Left ventricle myocardium inferior (tissue), 1 donor: ENCODE results near the gene FA2H. TPM values are rescaled to one million over a fixed set of nuclear protein-coding genes. Genes with fewer than 3 reads are reported as not detected.

Experiments
- DNase-seq: peaks from one replicate; pipeline ENCODE4 v3.0.0-alpha.2; 2020
- H3K27ac ChIP-seq: fragments of 200-600 bp; replicated peaks from 2 replicates; pipeline ENCODE4 v1.8.0; 2021
- H3K27me3 ChIP-seq: fragments of 200-600 bp; 2 replicates; pipeline ENCODE4 v1.8.0; 2021; ENCODE audit warnings: low read depth
- H3K36me3 ChIP-seq: fragments of 200-600 bp; 2 replicates; pipeline ENCODE4 v1.8.0; 2021
- H3K4me1 ChIP-seq: fragments of 200-600 bp; 2 replicates; pipeline ENCODE4 v1.8.0; 2021
- H3K4me3 ChIP-seq: fragments of 200-600 bp; 2 replicates; pipeline ENCODE4 v1.8.0; 2021; ENCODE audit warnings: mild to moderate bottlenecking, moderate library complexity
- H3K9me3 ChIP-seq: fragments of 200-600 bp; replicated peaks from 2 replicates; pipeline ENCODE4 v1.8.0; 2021
- CTCF ChIP-seq: fragments of 200-600 bp; IDR thresholded peaks from 2 replicates; pipeline ENCODE4 v1.8.0; 2021; ENCODE audit warnings: antibody characterized with exemption, mild to moderate bottlenecking, borderline replicate concordance
- intact Hi-C: fragments of 100-400 bp; cut with micrococcal nuclease; formaldehyde crosslinking; loops from one replicate; pipeline ENCODE4 v1.11.0; 2022
- total RNA-seq: library from RNA; stranded (reverse); fragmentation: NEBNext Ultra II Directional; extraction: Animal tissue kit (Norgen Biotek cat#: 25700); gene quantifications from one replicate; pipeline ENCODE4 v1.2.1, GENCODE V29; 2021
- donor health status: DM: no; HTN: yes; CAD: no; lungs with severe emphysema.

The FA2H gene
- total RNA-seq, 1 donor from 2014 or later, result not detected

DNA sequence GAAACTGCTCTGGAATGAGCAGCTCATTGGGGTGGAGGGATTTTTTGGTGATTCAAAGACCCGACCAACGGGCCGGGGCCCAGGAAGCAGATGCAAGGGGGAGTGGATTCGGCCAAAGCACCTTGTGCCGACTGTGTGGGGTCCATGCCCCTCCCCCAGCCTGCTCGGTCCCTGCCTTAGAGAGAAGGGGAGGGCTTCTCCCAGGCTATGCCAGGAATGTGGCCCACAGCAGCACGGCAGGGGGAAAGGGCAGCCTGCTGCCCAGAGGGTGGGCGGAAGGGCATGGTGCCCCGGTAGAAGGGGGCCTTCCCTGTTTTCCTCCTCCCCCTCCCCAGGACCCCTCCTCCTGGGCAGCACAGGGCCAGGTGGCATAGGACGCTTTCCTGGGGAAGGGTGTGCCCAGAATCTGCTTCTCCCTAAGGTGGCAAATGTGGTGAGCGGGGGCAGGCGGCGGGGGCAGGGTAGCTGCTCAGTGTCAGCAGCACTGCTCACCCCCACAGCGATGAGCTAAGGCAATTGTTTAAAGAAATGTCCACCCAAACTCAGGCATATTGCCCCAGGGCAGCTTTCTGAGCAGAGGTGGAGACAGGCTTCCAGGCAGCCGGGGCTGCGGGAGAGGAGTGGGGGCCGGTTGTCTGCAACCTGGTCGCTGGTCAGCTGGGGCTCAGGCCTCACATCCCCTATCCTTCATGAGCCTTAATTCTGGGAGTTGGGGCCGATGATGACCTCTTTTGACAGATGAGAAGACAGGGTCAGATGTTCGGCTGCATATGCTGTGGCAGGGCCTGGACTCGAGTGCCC is 40.1 kb downstream of the FA2H start:
- TF ChIP-seq CTCF, result no peak
- Histone ChIP-seq H3K27ac (no peak overlapping the region), H3K9me3 (no peaks in the 10 kb centered on the region), H3K36me3 (no peaks in the 10 kb centered on the region), H3K4me3 (no peak overlapping the region), H3K27me3 (peaks cover 54% of the 10 kb centered on the region), H3K4me1 (no peaks in the 10 kb centered on the region)
- intact Hi-C loops, result no loop called here
- no peak for DNase-seq

- intact Hi-C loops, result no loop called here
- Histone ChIP-seq H3K27ac (no peak overlapping the region), H3K4me3 (no peak overlapping the region), H3K36me3 (no peaks in the 10 kb centered on the region), H3K27me3 (peaks cover 38% of the 10 kb centered on the region), H3K4me1 (no peaks in the 10 kb centered on the region), H3K9me3 (no peaks in the 10 kb centered on the region)
- no peak for DNase-seq
- TF ChIP-seq CTCF, result no peak
Observed at GRCh38 chr16:74732707-74733350, 41.8 kb downstream of the FA2H start.

DNA sequence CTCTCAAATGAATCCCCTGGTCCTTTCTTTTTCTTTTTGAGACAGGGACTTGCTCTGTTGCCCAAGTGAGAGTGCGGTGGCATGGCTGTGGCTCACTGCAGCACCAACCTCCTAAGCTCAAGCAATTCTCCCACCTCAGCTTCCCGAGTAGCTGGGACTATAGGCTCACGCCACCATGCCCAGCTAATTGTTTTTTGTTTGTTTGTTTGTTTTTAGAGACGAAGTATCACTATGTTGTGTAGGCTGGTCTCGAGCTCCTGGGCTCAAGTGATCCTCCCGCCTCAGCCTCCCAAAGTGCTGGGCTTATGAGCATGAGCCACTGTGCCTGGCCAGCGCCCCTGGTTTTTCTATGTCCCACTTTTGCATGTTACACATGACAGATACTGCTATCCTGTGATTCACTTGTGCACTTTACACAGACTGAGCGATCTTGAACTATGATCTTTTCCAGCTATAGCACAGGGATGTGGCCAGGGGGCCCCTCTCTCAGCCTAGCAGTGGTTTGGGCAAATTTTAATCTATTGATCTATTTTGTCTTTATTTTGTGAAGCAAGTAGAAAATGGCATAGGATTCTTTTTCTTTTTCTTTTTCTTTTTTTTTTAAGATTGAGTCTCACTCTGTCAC is 42.7 kb downstream of the FA2H start:
- intact Hi-C loops, result no loop called here
- Histone ChIP-seq H3K27ac (no peak overlapping the region), H3K4me1 (no peaks in the 10 kb centered on the region), H3K36me3 (no peaks in the 10 kb centered on the region), H3K4me3 (no peak overlapping the region), H3K9me3 (peaks cover 7% of the 10 kb centered on the region), H3K27me3 (peaks cover 34% of the 10 kb centered on the region)
- no peak for TF ChIP-seq CTCF
- DNase-seq, result no peak

- DNase-seq, result no peak
- Histone ChIP-seq H3K4me1 (no peaks in the 10 kb centered on the region), H3K27ac (no peak overlapping the region), H3K4me3 (no peak overlapping the region), H3K36me3 (no peaks in the 10 kb centered on the region), H3K27me3 (peaks cover 29% of the 10 kb centered on the region), H3K9me3 (peaks cover 12% of the 10 kb centered on the region)
- intact Hi-C loops, result no loop called here
- no peak for TF ChIP-seq CTCF
Observed at GRCh38 chr16:74729783-74730683, 44.6 kb downstream of the FA2H start.

- Histone ChIP-seq H3K4me1 (no peaks in the 10 kb centered on the region), H3K4me3 (no peak overlapping the region), H3K9me3 (peaks cover 12% of the 10 kb centered on the region), H3K27ac (no peak overlapping the region), H3K27me3 (peaks cover 30% of the 10 kb centered on the region), H3K36me3 (no peaks in the 10 kb centered on the region)
- TF ChIP-seq CTCF, result no peak
- intact Hi-C loops, result no loop called here
- DNase-seq, result no peak
Observed at GRCh38 chr16:74727903-74728302, 46.7 kb downstream of the FA2H start.
